ENCODE measurements around the gene FAM3B. TPM values are rescaled to one million over a fixed set of nuclear protein-coding genes. Genes with fewer than 3 reads are reported as not detected.

The FAM3B gene
- total RNA-seq, 4 donors from 2014 or later = 49.5 to 323 (median 159) TPM

DNA sequence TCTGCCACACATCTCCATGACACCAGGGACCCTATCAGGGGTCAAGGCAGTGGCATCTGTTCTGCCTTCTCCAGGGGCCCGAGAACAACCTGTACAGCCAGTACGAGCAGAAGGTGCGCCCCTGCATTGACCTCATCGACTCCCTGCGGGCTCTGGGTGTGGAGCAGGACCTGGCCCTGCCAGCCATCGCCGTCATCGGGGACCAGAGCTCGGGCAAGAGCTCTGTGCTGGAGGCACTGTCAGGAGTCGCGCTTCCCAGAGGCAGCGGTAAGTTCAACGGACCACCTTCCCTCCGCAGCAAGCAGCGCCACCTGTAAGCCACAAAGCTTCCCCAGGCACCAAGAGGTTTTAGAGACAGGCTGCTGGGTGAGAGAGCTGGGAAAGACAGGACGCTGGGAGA is 61.1 kb downstream of the FAM3B start:
- Histone ChIP-seq H3K4me3 (no peak overlapping the region), H3K27ac (no peak overlapping the region), H3K27me3 (no peaks in the 10 kb centered on the region), H3K9me3 (no peaks in the 10 kb centered on the region), H3K36me3 (peaks cover 0 to 38% (median 0%) of the 10 kb centered on the region in 3 donors), H3K4me1 (no peaks in the 10 kb centered on the region)
- TF ChIP-seq, protein P1, sequence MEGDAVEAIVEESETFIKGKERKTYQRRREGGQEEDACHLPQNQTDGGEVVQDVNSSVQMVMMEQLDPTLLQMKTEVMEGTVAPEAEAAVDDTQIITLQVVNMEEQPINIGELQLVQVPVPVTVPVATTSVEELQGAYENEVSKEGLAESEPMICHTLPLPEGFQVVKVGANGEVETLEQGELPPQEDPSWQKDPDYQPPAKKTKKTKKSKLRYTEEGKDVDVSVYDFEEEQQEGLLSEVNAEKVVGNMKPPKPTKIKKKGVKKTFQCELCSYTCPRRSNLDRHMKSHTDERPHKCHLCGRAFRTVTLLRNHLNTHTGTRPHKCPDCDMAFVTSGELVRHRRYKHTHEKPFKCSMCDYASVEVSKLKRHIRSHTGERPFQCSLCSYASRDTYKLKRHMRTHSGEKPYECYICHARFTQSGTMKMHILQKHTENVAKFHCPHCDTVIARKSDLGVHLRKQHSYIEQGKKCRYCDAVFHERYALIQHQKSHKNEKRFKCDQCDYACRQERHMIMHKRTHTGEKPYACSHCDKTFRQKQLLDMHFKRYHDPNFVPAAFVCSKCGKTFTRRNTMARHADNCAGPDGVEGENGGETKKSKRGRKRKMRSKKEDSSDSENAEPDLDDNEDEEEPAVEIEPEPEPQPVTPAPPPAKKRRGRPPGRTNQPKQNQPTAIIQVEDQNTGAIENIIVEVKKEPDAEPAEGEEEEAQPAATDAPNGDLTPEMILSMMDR (IDR thresholded peaks at IDR 0.05) = no peak
- TF ChIP-seq POLR2A (IDR thresholded peaks at IDR 0.05) = no peak
- no peak for DNase-seq

DNA sequence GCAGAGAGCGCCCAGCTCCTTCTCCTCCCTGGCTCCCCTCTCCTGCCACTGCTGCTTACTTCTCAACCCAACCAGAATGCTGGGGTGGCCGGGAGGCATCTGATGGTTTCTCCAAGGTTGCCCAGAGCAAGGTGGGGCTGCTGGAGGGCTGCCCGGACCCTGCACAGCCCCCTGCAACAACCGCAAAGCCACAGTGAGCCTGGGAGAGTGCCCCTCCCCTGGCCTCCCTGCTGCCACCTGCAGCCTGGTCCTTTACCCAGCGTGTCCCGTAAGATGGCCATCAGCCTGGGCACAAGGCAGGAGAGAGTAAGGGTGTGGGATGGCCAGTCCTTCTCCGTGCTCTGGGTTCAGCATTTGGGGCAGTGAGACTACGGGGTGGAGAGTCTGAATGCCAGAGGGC is 62.2 kb downstream of the FAM3B start:
- no peak overlapping the region for H3K27ac ChIP-seq
- no peaks in the 10 kb centered on the region for H3K4me1 ChIP-seq
- no peak for TF ChIP-seq POLR2A (IDR thresholded peaks at IDR 0.05)
- TF ChIP-seq, protein P1 (IDR thresholded peaks at IDR 0.05) = no peak
- H3K27me3 ChIP-seq = no peaks in the 10 kb centered on the region
- no peak overlapping the region for H3K4me3 ChIP-seq
- peaks cover 0 to 46% (median 0%) of the 10 kb centered on the region in 3 donors for H3K36me3 ChIP-seq
- peak in 1 of 3 donors; percentile 40 for DNase-seq
- no peaks in the 10 kb centered on the region for H3K9me3 ChIP-seq

DNA sequence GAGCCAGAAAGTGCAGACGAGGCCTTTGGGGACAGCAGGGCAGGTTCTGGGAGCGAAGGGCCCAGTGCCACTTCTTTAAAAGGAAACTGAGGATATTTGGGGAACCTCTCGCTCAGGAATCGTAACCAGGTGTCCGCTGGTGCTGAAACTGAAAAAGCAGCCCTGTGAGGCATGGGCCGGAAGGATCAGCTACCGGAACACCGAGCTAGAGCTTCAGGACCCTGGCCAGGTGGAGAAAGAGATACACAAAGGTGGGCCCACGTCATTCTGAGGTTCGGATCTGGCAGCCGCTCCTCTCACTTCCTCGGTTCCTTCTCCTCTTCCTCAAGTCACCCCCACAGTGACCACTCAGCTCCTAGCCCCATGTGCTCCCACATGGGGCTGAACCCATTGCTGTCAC is 63.3 kb downstream of the FAM3B start:
- TF ChIP-seq, protein P1 (IDR thresholded peaks at IDR 0.05) = no peak
- no peak for TF ChIP-seq POLR2A (IDR thresholded peaks at IDR 0.05)
- Histone ChIP-seq H3K36me3 (peaks cover 0 to 46% (median 0%) of the 10 kb centered on the region in 3 donors), H3K27me3 (no peaks in the 10 kb centered on the region), H3K9me3 (no peaks in the 10 kb centered on the region), H3K27ac (no peak overlapping the region), H3K4me3 (no peak overlapping the region), H3K4me1 (no peaks in the 10 kb centered on the region)
- peak in 1 of 3 donors; percentile 27 for DNase-seq

DNA sequence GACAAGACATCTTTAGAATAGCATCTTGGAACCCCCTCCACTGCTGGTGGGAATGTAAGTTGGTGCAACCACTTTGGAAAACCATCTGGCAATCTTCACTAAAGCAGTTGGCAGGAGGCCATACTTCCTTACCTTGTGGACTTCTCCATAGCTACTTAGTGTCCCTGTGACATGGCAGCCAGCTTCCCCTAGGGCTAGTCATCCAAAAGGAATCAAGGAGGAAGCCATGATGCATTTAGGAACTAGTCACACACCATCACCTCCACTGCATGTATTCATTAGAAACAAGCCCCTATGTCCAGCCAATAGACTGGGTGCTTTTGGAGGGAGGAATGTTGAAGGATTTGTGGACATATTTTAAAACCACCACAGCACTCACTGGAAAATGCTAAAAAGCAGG is 65.1 kb downstream of the FAM3B start:
- no peaks in the 10 kb centered on the region for H3K4me1 ChIP-seq
- no peak overlapping the region for H3K4me3 ChIP-seq
- DNase-seq = no peak
- no peak for TF ChIP-seq POLR2A (IDR thresholded peaks at IDR 0.05)
- TF ChIP-seq, protein P1 (IDR thresholded peaks at IDR 0.05) = no peak
- peaks cover 0 to 46% (median 0%) of the 10 kb centered on the region in 3 donors for H3K36me3 ChIP-seq
- H3K9me3 ChIP-seq = no peaks in the 10 kb centered on the region
- no peak overlapping the region for H3K27ac ChIP-seq
- no peaks in the 10 kb centered on the region for H3K27me3 ChIP-seq

DNA sequence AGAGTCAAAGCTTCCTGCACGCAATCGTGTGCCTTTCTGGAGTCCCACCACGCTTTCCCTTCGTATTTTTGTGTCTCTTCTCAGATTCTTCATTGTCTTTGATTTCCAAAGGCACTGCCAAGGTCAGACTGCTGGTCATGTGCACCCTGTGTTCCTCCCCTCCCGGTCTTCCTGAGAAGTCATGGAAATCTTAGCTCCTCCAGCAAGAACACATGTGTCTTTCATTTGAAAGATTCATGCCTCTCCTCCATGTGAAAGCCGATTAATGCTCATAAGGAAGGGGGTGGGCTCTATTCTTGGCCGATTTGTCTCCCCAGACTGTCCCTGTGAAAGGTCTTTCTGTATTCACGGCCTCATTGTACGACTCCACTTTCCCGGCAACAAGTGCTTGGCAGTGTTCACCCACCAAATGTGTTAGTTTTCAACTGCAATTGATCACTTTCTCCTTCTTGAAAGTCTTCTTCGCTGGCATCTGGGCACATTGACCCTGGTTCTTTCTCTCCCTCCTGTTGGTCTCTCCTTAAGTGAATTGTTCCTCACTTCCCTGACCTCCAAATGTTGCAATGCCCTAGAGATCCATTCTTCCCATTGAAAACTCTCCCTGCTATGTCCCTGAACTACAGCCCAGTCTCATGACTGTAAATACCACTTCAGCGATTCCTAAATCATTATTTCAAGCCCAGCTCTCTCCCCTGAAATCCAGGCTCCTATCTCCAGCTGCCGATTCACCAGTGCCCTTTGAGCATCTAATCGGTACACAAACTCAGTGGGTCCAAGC is 70.6 kb downstream of the FAM3B start:
- DNase-seq = no peak
- H3K9me3 ChIP-seq = no peaks in the 10 kb centered on the region
- no peaks in the 10 kb centered on the region for H3K27me3 ChIP-seq
- H3K27ac ChIP-seq = no peak overlapping the region
- TF ChIP-seq, protein P1 (IDR thresholded peaks at IDR 0.05) = no peak
- TF ChIP-seq POLR2A (IDR thresholded peaks at IDR 0.05) = no peak
- no peak overlapping the region for H3K4me3 ChIP-seq
- H3K4me1 ChIP-seq = no peaks in the 10 kb centered on the region
- H3K36me3 ChIP-seq = peaks cover 0 to 20% (median 0%) of the 10 kb centered on the region in 3 donors

Data from Peyer's patch (tissue), 4 donors.